Parathyroid adenoma (tissue), 2 donors: ENCODE results near the gene TRIP10.

Experiments used
- H2AFZ ChIP-seq: fragments of 300-600 bp; sonication (generic); one replicate; pipeline ENCODE4 v1.7.0; 2017; ENCODE audit warnings: antibody characterized with exemption, mild to moderate bottlenecking
- H3K27ac ChIP-seq: fragments of 300-600 bp; sonication (generic); one replicate; pipeline ENCODE4 v1.7.0; 2017
- H3K27me3 ChIP-seq: fragments of 300-600 bp; sonication (generic); one replicate; pipeline ENCODE4 v1.7.0; 2017; ENCODE audit warnings: low read length; ENCODE audit not compliant: control insufficient read depth, insufficient read depth
- H3K36me3 ChIP-seq: fragments of 300-600 bp; sonication (generic); one replicate; pipeline ENCODE4 v1.7.0; 2017; ENCODE audit warnings: low read length; ENCODE audit not compliant: control insufficient read depth, insufficient read depth
- H3K4me1 ChIP-seq: fragments of 300-600 bp; sonication (generic); one replicate; pipeline ENCODE4 v1.7.0; 2017; ENCODE audit warnings: control low read depth
- H3K4me2 ChIP-seq: fragments of 300-600 bp; sonication (generic); one replicate; pipeline ENCODE4 v1.7.0; 2017; ENCODE audit warnings: low read length
- H3K4me3 ChIP-seq: fragments of 300-600 bp; sonication (generic); one replicate; pipeline ENCODE4 v1.7.0; 2017; ENCODE audit warnings: low read depth, low read length
- H3K79me2 ChIP-seq: fragments of 300-600 bp; sonication (generic); one replicate; pipeline ENCODE4 v1.7.0; 2017; ENCODE audit warnings: control low read depth
- H3K9ac ChIP-seq: fragments of 300-600 bp; sonication (generic); one replicate; pipeline ENCODE4 v1.7.0; 2017; ENCODE audit warnings: mild to moderate bottlenecking
- H3K9me3 ChIP-seq: fragments of 300-600 bp; sonication (generic); one replicate; pipeline ENCODE4 v1.7.0; 2017; ENCODE audit warnings: low read length; ENCODE audit not compliant: control insufficient read depth
- TF ChIP-seq, protein P1 (sequence below): fragments of 300-600 bp; sonication (generic); IDR thresholded peaks from one replicate; pipeline ENCODE4 v1.7.0; 2017; ENCODE audit warnings: antibody characterized with exemption, mild to moderate bottlenecking
- donor health status: primary hyperparathyroidism.

TRIP10 gene

GRCh38 chr19:6713773-6714692 lies 25.4 kb upstream of the TRIP10 start:
- H3K9me3 ChIP-seq, result no peaks in the 10 kb centered on the region
- H3K27ac ChIP-seq, result no peak overlapping the region
- TF ChIP-seq, protein P1, sequence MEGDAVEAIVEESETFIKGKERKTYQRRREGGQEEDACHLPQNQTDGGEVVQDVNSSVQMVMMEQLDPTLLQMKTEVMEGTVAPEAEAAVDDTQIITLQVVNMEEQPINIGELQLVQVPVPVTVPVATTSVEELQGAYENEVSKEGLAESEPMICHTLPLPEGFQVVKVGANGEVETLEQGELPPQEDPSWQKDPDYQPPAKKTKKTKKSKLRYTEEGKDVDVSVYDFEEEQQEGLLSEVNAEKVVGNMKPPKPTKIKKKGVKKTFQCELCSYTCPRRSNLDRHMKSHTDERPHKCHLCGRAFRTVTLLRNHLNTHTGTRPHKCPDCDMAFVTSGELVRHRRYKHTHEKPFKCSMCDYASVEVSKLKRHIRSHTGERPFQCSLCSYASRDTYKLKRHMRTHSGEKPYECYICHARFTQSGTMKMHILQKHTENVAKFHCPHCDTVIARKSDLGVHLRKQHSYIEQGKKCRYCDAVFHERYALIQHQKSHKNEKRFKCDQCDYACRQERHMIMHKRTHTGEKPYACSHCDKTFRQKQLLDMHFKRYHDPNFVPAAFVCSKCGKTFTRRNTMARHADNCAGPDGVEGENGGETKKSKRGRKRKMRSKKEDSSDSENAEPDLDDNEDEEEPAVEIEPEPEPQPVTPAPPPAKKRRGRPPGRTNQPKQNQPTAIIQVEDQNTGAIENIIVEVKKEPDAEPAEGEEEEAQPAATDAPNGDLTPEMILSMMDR, result no peak
- H3K27me3 ChIP-seq, result no peaks in the 10 kb centered on the region
- no peaks in the 10 kb centered on the region for H3K36me3 ChIP-seq
- H3K9ac ChIP-seq, result no peak overlapping the region
- H3K4me1 ChIP-seq, result no peaks in the 10 kb centered on the region
- H3K79me2 ChIP-seq, result no peaks in the 10 kb centered on the region
- H3K4me3 ChIP-seq, result no peak overlapping the region
- H3K4me2 ChIP-seq, result no peak overlapping the region
- no peak overlapping the region for H2AFZ ChIP-seq

GRCh38 chr19:6714749-6715555 lies 24.5 kb upstream of the TRIP10 start:
- Histone ChIP-seq H3K4me1 (no peaks in the 10 kb centered on the region), H3K9me3 (no peaks in the 10 kb centered on the region), H3K9ac (no peak overlapping the region), H2AFZ (no peak overlapping the region), H3K79me2 (no peaks in the 10 kb centered on the region), H3K4me2 (no peak overlapping the region), H3K4me3 (no peak overlapping the region), H3K36me3 (no peaks in the 10 kb centered on the region), H3K27me3 (no peaks in the 10 kb centered on the region), H3K27ac (no peak overlapping the region)
- TF ChIP-seq, protein P1, result no peak

DNA sequence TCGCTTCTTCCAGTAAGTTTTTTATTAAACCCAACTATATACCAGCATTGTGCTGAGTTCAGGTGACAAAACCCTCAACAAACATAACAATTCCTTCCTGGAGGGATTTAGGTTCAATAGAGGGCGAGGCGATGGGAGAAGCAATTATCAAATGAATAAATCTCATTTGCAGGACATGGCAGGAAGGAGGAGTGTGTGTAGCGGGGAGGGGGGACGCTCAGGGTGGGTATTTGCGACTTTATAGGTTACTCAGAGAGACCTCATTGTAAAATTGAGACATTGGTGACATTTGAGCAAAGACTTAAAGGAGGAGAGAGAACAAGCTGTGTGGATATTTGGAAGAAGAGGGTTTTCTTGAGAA lies 22.9 kb upstream of the TRIP10 start:
- H3K36me3 ChIP-seq, result no peaks in the 10 kb centered on the region
- TF ChIP-seq, protein P1, result no peak
- H3K9me3 ChIP-seq, result no peaks in the 10 kb centered on the region
- H3K4me1 ChIP-seq, result no peaks in the 10 kb centered on the region
- no peaks in the 10 kb centered on the region for H3K27me3 ChIP-seq
- no peaks in the 10 kb centered on the region for H3K79me2 ChIP-seq
- no peak overlapping the region for H3K4me3 ChIP-seq
- no peak overlapping the region for H3K27ac ChIP-seq
- no peak overlapping the region for H3K4me2 ChIP-seq
- H2AFZ ChIP-seq, result no peak overlapping the region
- H3K9ac ChIP-seq, result no peak overlapping the region

- no peak overlapping the region for H3K4me3 ChIP-seq
- H3K4me1 ChIP-seq, result no peaks in the 10 kb centered on the region
- no peak overlapping the region for H3K4me2 ChIP-seq
- no peaks in the 10 kb centered on the region for H3K36me3 ChIP-seq
- TF ChIP-seq, protein P1, result no peak
- no peak overlapping the region for H3K9ac ChIP-seq
- no peaks in the 10 kb centered on the region for H3K79me2 ChIP-seq
- no peaks in the 10 kb centered on the region for H3K27me3 ChIP-seq
- no peak overlapping the region for H3K27ac ChIP-seq
- H3K9me3 ChIP-seq, result no peaks in the 10 kb centered on the region
- no peak overlapping the region for H2AFZ ChIP-seq
Observed at GRCh38 chr19:6717036-6717435, 22.4 kb upstream of the TRIP10 start.
